Activated CD8-positive, alpha-beta T cell treated with anti-CD3 and anti-CD28 coated beads for 36 hours (primary cell): ENCODE measurements around the gene EIF3K. TPM values are rescaled to one million over a fixed set of nuclear protein-coding genes. Genes with fewer than 3 reads are reported as not detected.

Source experiments
- ATAC-seq: fragments of 200-7000 bp; cut with Tn5 transposase; one replicate; pipeline ENCODE4 v1.10.0; 2021; ENCODE audit warnings: mild to moderate bottlenecking, moderate library complexity
- CTCF ChIA-PET: fragments of 350-600 bp; sonication (Branson Sonifier 250); formaldehyde crosslinking; loops from one replicate; lab custom pipeline; 2021; ENCODE audit warnings: antibody characterized with exemption; lab: Charles Lee
- POLR2A ChIA-PET: fragments of 350-600 bp; sonication (Branson Sonifier 250); formaldehyde crosslinking; loops from one replicate; lab custom pipeline; 2021; ENCODE audit warnings: antibody characterized with exemption; lab: Charles Lee
- DNase-seq: peaks from one replicate; pipeline ENCODE4 v3.0.0-alpha.2; 2020
- H3K27ac Mint-ChIP-seq: one replicate; pipeline ENCODE4 v1.8.0; 2021; ENCODE audit warnings: mild to moderate bottlenecking, mixed read lengths
- H3K27me3 Mint-ChIP-seq: one replicate; pipeline ENCODE4 v1.8.0; 2021; ENCODE audit warnings: mixed read lengths
- H3K36me3 Mint-ChIP-seq: one replicate; pipeline ENCODE4 v1.8.0; 2021; ENCODE audit warnings: low read depth, mixed read lengths
- H3K4me1 Mint-ChIP-seq: one replicate; pipeline ENCODE4 v1.8.0; 2021; ENCODE audit warnings: low read depth, mixed read lengths
- H3K4me3 Mint-ChIP-seq: one replicate; pipeline ENCODE4 v1.8.0; 2021; ENCODE audit warnings: mild to moderate bottlenecking, moderate library complexity, mixed read lengths
- H3K9me3 Mint-ChIP-seq: one replicate; pipeline ENCODE4 v1.8.0; 2021; ENCODE audit warnings: mixed read lengths
- CTCF ChIP-seq: fragments of 200-600 bp; IDR thresholded peaks from one replicate; pipeline ENCODE4 v1.8.0; 2022; ENCODE audit warnings: antibody characterized with exemption, mild to moderate bottlenecking
- intact Hi-C: fragments of 100-400 bp; cut with micrococcal nuclease; formaldehyde crosslinking; loops from one replicate; pipeline ENCODE4 v1.10.0; 2022
- total RNA-seq, 2 experiments: library from RNA; stranded (reverse); gene quantifications; one replicate each; pipeline ENCODE4 v1.2.3, GENCODE V29; 2021

Gene EIF3K
- total RNA-seq, 2 experiments from 2014 or later: 306 to 308 TPM

DNA sequence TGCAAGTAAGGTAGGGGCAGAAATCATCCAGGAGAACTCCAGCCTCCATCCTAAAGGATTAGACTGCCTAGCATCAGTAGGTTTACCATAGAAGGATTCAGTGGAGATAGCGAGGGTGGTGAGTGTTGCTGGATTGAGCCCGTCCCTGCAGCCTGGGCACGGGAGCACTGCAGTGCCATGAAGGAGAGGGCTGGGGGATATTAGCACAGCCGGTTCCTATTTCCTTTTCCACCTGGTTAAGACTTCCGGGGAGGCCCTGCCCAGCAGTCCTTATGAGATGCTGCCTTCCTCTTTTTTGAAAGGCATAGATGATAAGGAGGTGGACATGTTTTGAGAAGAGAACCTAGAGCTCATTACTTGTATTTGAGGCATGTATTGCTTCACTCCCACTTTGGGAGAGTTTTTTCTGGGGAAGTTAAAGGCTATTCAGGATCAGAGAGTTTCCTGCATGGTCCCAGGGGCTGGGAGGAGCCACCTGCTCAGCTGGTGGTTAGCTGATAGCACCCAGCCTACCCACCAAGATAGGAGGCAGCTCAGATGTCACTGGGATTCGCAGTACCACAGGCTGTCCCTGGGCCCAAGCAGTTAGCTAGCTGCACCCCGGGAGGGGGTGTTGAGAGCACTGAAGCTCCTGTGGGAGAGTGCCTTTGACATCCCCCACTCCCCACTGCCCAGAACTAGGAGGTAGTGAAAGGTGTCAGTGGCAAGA is 45.7 kb downstream of the EIF3K start:
- peaks cover 64% of the 10 kb centered on the region for H3K4me1 Mint-ChIP-seq
- peaks cover 5% of the 10 kb centered on the region for H3K27me3 Mint-ChIP-seq
- DNase-seq: no peak
- ChIA-PET CTCF (interaction anchor here (1.0 to 1.1 kb wide), 2 partner anchors 17 to 22 kb away, joined by 3 read pairs; partner anchors contain the start of gene ACTN4), POLR2A (interaction anchor here (0.7 kb wide), 1 partner anchor 17 kb away, joined by 4 read pairs; the partner anchor contains the start of gene ACTN4)
- no peak overlapping the region for H3K4me3 Mint-ChIP-seq
- ATAC-seq: no peak
- TF ChIP-seq CTCF: no peak
- H3K27ac Mint-ChIP-seq: peak overlapping the region; percentile 11
- H3K36me3 Mint-ChIP-seq: peaks cover 23% of the 10 kb centered on the region
- no peaks in the 10 kb centered on the region for H3K9me3 Mint-ChIP-seq
- intact Hi-C loops: no loop called here

DNA sequence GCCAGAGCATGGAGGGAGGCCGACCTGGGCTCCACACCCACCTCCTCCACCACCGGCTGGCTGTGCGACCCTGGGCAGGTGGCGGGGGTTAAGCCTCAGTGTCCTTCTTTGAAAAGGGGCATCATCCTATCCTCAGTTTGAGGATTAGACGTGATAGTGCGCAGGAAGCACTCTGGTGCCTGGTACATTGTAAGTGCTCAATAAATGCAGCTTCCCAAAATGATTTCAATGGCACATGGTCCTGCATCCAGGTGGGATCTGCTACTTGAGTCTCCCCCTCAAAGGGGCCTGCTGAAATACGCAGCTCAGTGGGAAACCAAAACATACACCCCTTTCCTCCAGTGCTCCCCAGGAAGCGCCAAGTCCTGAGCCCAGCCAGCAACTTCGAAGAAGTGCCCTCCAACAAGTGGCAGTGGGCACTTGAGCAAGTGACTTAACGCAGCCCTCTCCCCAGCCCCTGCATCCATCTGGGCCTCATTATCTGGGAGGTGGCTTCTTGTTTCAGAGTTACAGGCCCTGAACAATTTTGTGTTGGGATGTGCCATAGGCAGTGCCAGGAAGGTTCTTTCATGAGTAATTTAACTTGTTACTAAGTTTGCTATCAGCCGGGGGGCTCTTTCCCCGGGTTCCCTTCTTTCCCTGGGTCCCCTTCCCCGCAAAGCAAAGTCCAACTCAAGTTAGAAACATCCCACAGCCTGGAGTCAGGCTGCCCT is 46.4 kb downstream of the EIF3K start:
- Mint-ChIP-seq H3K4me3 (no peak overlapping the region), H3K36me3 (peaks cover 24% of the 10 kb centered on the region), H3K27me3 (peaks cover 5% of the 10 kb centered on the region), H3K9me3 (no peaks in the 10 kb centered on the region), H3K27ac (no peak overlapping the region), H3K4me1 (peaks cover 70% of the 10 kb centered on the region)
- DNase-seq: no peak
- CTCF ChIA-PET: interaction anchor here (1.1 kb wide), 1 partner anchor 18 kb away, joined by 3 read pairs; the partner anchor contains the start of gene ACTN4
- ATAC-seq: no peak
- no peak for TF ChIP-seq CTCF
- intact Hi-C loops: no loop called here
- POLR2A ChIA-PET: interaction anchor here (0.7 kb wide), 1 partner anchor 17 kb away, joined by 4 read pairs; the partner anchor contains the start of gene ACTN4

- no peaks in the 10 kb centered on the region for H3K9me3 Mint-ChIP-seq
- H3K27me3 Mint-ChIP-seq: peaks cover 5% of the 10 kb centered on the region
- H3K4me3 Mint-ChIP-seq: no peak overlapping the region
- DNase-seq (no peak), ATAC-seq (no peak)
- TF ChIP-seq CTCF: no peak
- peaks cover 75% of the 10 kb centered on the region for H3K4me1 Mint-ChIP-seq
- peaks cover 18% of the 10 kb centered on the region for H3K36me3 Mint-ChIP-seq
- intact Hi-C loops: no loop called here
- CTCF ChIA-PET: no interaction called here
- POLR2A ChIA-PET: interaction anchor here (0.7 to 1.4 kb wide), 2 partner anchors 9 to 423 kb away, joined by 3 read pairs; no protein-coding TSS in a partner anchor
- no peak overlapping the region for H3K27ac Mint-ChIP-seq
These were observed 47.1 kb downstream of the EIF3K start for GRCh38 chr19:38665950-38666662.

GRCh38 chr19:38666663-38667511 is 47.9 kb downstream of the EIF3K start:
- Mint-ChIP-seq H3K4me1 (peaks cover 75% of the 10 kb centered on the region), H3K36me3 (peaks cover 17% of the 10 kb centered on the region), H3K9me3 (no peaks in the 10 kb centered on the region), H3K4me3 (no peak overlapping the region), H3K27me3 (peaks cover 5% of the 10 kb centered on the region), H3K27ac (peak overlapping the region; percentile 74)
- intact Hi-C loops: no loop called here
- TF ChIP-seq CTCF: no peak
- ATAC-seq (peak; percentile 94), DNase-seq (peak; percentile 52)
- ChIA-PET CTCF (no interaction called here), POLR2A (interaction anchor here (0.6 to 1.4 kb wide), 3 partner anchors 10 to 423 kb away, joined by 3 read pairs; no protein-coding TSS in a partner anchor)
